Rectal smooth muscle tissue (tissue), 1 donor: ENCODE results near the gene GGCX.
"Not testable (repeated sequence)": the region's sequence is repeated elsewhere in the genome, so short reads cannot be mapped to it uniquely, and the experiment has no call there.

Experiments used
- H3K27ac ChIP-seq: one replicate; pipeline ENCODE4 v1.7.0; 2013; ENCODE audit warnings: low read depth, low read length, inconsistent platforms
- H3K27me3 ChIP-seq: one replicate; pipeline ENCODE4 v1.7.0; 2013; ENCODE audit warnings: low read length; ENCODE audit not compliant: control insufficient read depth, insufficient read depth
- H3K36me3 ChIP-seq: one replicate; pipeline ENCODE4 v1.7.0; 2013; ENCODE audit warnings: low read length; ENCODE audit not compliant: control insufficient read depth, insufficient read depth
- H3K4me1 ChIP-seq: one replicate; pipeline ENCODE4 v1.7.0; 2013; ENCODE audit warnings: low read length; ENCODE audit not compliant: control insufficient read depth, insufficient read depth
- H3K4me3 ChIP-seq: one replicate; pipeline ENCODE4 v1.7.0; 2013; ENCODE audit warnings: low read length
- H3K9ac ChIP-seq: one replicate; pipeline ENCODE4 v1.7.0; 2013; ENCODE audit warnings: low read length

The GGCX gene

DNA sequence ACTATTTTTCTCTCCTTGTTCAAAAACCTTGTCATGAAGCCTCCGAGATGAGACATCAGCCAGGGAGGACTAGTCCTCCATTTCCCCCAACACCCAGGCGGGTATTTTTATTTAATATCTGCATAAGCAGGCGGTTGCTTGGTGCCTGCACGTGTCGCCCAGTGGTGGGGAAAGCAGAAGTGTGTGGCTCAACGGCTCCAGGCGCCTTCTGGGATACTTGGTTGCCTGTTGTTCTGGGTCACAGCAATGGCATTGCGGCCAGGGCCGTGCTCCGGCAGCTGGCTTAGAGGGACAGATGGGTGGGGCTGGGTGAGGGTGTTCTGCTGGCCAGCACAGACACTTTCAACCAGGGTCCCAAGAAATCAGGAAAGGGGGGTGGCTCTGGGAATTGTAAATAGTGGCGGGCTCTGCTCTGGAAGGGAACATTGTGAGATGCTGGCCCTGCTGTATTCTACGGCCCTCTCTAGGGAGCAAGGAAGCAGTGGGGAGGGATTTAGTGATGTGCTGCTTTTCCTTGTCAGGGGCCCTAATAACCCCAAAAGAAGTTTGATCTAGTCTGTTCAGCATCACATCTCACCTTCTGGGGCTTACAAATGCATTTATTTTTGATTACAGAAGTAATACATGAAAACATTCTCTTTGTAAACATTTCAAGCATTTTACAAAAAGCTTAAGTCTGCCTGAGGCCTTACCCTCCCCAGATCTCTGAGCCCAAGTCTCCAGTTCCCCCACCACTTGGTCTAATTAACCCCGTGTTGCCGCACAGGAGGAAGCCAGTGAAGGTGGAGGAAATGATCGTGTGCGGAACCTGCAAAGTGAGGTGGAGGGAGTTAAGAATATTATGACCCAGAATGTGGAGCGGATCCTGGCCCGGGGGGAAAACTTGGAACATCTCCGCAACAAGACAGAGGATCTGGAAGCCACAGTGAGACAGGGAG lies 17.2 kb upstream of the GGCX start:
- Histone ChIP-seq H3K27ac (no peak overlapping the region), H3K9ac (peak overlapping the region; percentile 30), H3K4me1 (no peaks in the 10 kb centered on the region), H3K36me3 (peaks cover 2% of the 10 kb centered on the region), H3K4me3 (peak overlapping the region; percentile 66), H3K27me3 (no peaks in the 10 kb centered on the region)

DNA sequence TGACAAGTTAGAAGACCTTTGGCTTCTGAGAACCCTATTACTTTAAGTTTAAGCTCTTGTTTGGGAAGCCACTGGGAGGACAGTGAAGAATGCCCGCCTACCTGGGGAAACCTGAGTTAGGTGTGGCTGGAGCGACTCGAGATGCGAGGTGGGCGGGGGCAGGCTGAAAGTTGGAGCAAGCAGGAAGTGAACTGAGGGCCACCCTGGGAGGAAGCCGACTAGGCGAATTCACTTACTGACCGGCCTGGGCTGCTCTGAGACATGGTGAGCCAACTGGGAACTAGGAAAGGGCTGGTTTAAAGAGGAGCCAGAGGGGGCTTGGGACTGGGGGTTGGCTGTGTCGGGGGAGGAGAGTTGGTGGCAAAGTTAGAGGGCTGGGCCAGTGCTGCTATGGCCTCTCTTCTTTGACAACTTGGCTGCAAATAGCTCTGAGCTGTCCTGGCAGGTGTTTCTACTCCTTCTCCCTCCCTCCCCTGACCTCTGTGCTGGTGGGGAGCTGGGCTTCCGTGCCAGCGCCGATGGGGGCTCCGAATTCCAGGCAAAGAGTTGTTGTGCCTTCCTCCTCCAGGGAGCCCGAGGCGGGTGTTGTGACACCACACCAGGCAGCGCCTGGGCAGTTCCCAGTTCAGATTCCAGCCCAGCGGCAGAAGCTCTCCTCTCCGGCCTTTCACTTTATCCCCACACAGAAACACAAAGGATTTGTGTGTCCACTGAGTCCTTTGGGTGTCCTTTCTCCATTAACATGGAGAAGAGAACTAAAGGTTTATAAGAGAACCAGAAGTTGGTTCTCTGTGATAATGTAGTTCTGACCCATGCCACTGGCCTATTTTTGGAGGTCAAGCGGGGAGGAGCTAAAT lies 16.3 kb upstream of the GGCX start, which contains the start of gene VAMP8:
Gene VAMP8 (plus strand): TSS at position 201 of the 857 bp plus-strand sequence. CDS start 61 bp downstream, at position 262.
- Histone ChIP-seq H3K9ac (peak within 1 kb of the TSS; percentile 74), H3K27ac (peak within 1 kb of the TSS; percentile 27), H3K4me3 (peak within 1 kb of the TSS; percentile 66), H3K4me1 (no peaks in the 10 kb centered on the region), H3K36me3 (peaks cover 2% of the 10 kb centered on the region), H3K27me3 (no peaks in the 10 kb centered on the region)

DNA sequence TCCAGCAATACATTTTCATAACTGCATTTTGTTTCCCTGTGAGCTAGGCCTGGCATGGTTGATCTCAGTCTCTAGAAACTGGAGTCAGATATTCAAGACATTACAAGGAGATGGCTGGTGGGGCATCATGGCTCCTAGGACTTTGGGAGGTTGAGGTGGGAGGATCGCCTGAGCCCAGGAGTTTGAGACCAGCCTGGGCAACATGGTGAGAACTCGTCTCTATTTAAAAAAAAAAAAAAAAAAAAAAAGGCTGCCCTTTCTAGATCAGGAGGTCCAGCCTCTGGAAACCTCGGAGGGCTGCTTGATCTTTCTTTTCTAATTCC lies 15.7 kb upstream of the GGCX start:
- no peak overlapping the region for H3K9ac ChIP-seq
- H3K36me3 ChIP-seq: peaks cover 2% of the 10 kb centered on the region
- no peak overlapping the region for H3K27ac ChIP-seq
- no peak overlapping the region for H3K4me3 ChIP-seq
- no peaks in the 10 kb centered on the region for H3K4me1 ChIP-seq
- no peaks in the 10 kb centered on the region for H3K27me3 ChIP-seq

DNA sequence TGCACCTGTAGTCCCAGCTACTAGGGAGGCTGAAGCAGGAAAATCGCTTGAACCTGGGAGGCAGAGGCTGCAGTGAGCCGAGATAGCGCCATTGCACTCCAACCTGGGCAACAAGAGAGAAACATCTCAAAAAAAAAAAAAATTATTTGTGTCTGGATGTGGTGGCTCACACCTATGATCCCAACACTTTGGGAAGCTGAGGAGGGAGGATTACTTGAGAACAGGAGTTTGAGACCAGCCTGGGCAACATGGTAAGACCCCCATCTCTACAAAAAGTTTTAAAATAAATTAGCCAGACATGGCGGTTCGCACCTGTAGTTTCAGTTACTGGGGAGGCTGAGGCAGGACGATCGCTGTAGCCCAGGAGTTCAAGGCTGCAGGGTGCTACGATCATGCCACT lies 14.4 kb upstream of the GGCX start:
- Histone ChIP-seq H3K9ac (no peak overlapping the region), H3K4me1 (no peaks in the 10 kb centered on the region), H3K4me3 (no peak overlapping the region), H3K36me3 (no peaks in the 10 kb centered on the region), H3K27me3 (no peaks in the 10 kb centered on the region), H3K27ac (no peak overlapping the region)

DNA sequence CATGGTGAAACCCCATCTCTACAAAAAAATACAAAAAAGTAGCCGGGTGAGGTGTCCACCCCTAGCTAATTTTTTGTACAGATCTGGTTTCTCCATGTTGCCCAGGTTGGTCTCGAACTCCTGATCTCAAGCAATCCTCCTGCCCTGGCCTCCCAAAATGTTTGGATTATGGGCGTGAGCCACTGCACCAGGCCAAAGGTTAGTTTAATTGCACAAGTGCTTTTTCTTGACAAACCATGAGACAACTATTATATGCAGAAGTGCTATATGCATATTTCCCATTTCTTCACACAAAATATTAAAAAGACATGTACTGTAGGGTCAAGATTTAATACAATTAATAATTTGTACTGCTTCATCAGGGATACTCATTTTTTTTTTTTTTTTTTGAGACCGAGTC lies 5.0 kb upstream of the GGCX start:
- Histone ChIP-seq H3K36me3 (no peaks in the 10 kb centered on the region), H3K27me3 (no peaks in the 10 kb centered on the region), H3K9ac (no peak overlapping the region), H3K4me1 (no peaks in the 10 kb centered on the region), H3K4me3 (no peak overlapping the region), H3K27ac (no peak overlapping the region)

DNA sequence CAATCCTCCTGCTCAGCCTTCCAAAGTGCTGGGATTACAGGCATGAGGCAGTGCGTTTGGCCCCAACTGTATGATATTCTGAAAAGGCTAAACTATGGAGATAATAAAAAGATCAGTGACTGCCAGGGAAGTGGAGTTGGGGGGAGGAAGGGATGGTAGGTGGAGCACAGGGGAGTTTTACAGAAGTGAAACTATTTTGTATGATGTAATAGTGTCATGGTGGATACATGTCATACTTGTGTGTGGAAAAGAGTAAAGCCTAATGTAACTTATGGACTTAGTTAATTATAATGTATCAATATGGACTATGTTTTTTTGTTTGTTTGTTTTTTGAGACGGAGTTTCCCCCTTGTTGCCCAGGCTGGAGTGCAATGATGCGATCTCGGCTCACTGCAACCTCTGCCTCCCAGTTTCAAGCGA lies 2.9 kb upstream of the GGCX start:
- peaks cover 3% of the 10 kb centered on the region for H3K4me1 ChIP-seq
- no peak overlapping the region for H3K4me3 ChIP-seq
- no peaks in the 10 kb centered on the region for H3K36me3 ChIP-seq
- no peaks in the 10 kb centered on the region for H3K27me3 ChIP-seq
- H3K9ac ChIP-seq: no peak overlapping the region
- H3K27ac ChIP-seq: no peak overlapping the region

DNA sequence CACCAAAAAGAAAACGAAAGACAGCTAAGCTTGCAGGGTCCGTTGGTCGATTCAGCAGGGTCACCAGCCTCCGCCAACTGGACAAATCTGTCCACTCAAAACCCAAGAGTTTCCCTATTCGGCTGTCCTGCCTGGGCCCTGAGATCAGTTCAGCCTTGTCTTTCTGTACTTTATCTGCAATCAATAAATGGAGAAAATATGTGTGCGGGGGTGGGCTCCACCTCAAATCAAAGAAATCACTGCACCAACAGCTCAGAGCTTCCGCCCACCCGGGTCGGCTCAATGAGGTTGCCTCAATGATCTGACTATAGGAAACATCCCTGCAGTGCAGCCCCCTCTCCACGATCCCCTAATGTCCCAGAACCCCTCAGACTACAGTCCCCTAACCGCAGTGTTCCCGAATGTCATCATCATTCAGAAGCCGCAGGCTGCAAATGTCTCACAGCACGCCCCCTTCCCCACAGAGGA lies 447 bp downstream of the GGCX start:
- H3K27me3 ChIP-seq: no peaks in the 10 kb centered on the region
- peaks cover 3% of the 10 kb centered on the region for H3K4me1 ChIP-seq
- no peaks in the 10 kb centered on the region for H3K36me3 ChIP-seq
- H3K27ac ChIP-seq: peak overlapping the region; percentile 78
- H3K9ac ChIP-seq: no peak overlapping the region
- H3K4me3 ChIP-seq: peak overlapping the region; percentile 89

DNA sequence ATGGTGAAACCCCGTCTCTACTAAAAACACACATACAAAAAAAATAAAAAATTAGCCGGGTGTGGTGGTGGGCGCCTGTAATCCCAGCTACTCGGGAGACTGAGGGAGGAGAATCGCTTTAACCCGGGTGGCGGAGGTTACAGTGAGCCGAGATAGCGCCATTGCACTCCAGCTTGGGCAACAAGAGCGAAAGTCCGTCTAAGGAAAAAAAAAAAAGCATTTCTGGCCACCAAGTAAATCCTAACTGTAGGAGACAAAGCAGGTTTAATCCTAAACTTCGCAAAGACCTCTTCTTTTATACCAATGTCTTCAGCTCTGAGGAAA lies 928 bp downstream of the GGCX start:
- not testable (repeated sequence) for H3K36me3 ChIP-seq, H3K27me3 ChIP-seq, H3K9ac ChIP-seq, H3K27ac ChIP-seq, H3K4me1 ChIP-seq
- peak overlapping the region; percentile 89 for H3K4me3 ChIP-seq

DNA sequence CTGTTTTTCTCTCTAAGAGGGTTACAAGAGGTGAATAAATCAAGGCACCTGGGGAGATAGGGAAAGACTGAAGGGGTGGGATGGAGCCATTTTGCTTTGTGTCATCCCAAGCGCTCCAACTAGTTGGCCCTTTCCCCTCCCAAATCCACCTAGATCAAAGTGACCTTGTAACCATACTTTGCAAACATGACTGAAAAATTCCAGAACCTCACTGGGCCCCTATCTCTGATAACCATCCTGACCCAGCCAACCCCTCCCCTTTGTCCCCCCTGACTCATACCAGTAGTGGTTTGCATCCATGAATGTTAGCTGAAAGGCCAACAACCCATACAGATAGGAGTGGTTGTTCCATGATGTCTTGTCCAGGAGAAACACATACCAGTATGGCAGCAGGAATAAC lies 3.1 kb downstream of the GGCX start:
- H3K27me3 ChIP-seq: no peaks in the 10 kb centered on the region
- H3K9ac ChIP-seq: no peak overlapping the region
- peaks cover 16% of the 10 kb centered on the region for H3K36me3 ChIP-seq
- no peak overlapping the region for H3K27ac ChIP-seq
- H3K4me1 ChIP-seq: peaks cover 3% of the 10 kb centered on the region
- H3K4me3 ChIP-seq: no peak overlapping the region

DNA sequence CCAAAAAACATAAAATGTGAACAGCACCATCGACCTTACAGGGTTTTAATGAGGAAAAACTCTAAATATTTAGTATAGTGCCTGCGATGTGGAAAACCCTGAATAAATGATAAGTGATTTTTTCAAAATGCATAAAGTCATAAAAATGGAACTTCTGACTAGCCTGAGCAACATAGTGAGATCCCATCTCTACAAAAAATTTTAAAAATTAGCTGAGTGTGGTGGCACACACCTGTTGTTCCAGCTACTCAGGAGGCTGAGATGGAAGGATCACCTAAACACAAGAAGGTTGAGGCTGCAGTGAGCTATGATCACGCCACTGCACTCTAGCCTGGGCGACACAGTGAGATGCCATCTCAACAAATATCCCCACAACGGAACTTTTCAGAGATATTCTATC lies 4.2 kb downstream of the GGCX start:
- H3K4me3 ChIP-seq: no peak overlapping the region
- peaks cover 3% of the 10 kb centered on the region for H3K4me1 ChIP-seq
- no peaks in the 10 kb centered on the region for H3K27me3 ChIP-seq
- H3K27ac ChIP-seq: no peak overlapping the region
- no peak overlapping the region for H3K9ac ChIP-seq
- H3K36me3 ChIP-seq: peaks cover 24% of the 10 kb centered on the region

DNA sequence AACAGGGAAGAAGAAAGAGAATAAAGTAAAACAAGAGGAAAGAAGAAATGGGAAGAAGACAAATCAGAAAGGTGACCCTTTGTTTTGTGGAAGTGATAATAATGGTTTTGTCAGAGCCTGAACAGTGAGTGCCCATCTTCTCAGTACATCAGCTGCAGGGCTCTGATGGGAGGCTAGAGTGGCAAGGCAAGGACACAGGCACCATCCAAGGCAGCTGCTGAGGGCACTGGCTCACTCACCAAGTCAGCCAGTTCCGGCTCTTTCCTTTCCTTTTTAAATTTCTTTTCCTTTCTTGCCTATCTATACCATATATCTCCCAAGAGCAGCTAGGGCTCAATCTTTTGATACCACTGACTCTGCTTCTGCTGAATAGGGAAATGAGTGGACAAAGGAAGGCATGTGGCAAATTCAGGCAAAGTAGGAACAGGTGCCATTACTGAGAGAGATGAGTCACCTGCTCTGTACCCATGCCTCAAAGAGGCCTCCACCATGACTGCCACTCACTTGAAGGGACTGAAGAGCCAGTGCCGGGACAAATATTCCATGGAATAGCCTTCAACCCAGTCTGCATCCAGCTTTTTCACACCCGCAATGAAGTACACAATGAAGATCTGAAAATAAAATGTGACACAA lies 6.2 kb downstream of the GGCX start:
- H3K27me3 ChIP-seq: no peaks in the 10 kb centered on the region
- no peak overlapping the region for H3K4me3 ChIP-seq
- no peak overlapping the region for H3K9ac ChIP-seq
- peaks cover 24% of the 10 kb centered on the region for H3K36me3 ChIP-seq
- H3K4me1 ChIP-seq: no peaks in the 10 kb centered on the region
- H3K27ac ChIP-seq: no peak overlapping the region

DNA sequence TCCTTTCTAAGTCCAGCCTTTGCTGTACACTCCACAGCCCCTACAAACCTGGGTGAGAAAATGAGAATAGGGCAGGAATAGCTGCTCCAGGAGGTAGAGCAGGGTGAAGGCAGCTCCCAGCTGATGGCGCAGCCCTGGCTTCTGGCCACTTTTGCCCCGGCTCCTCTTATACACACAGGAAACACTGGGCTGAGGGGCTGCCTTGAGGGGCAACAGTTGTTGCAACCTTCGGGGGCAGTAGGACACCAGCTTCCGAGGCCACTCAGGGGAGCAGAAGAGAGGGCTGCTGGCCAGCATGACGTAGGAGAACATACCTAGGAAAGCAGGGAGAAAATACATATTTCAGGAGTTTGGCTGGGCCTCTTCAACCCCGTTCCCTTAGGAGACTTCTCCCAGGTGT lies 8.1 kb downstream of the GGCX start:
- Histone ChIP-seq H3K27me3 (no peaks in the 10 kb centered on the region), H3K4me1 (no peaks in the 10 kb centered on the region), H3K36me3 (peaks cover 30% of the 10 kb centered on the region), H3K27ac (no peak overlapping the region), H3K4me3 (no peak overlapping the region), H3K9ac (no peak overlapping the region)
